Hypothalamus (tissue), 51 donors: ENCODE results near the gene RNU6-1.

Source experiments
- DNase-seq, 51 donors: peaks; one replicate each; lab custom pipeline; 2025; lab: John Stamatoyannopoulos, UW

RNU6-1 gene

DNA sequence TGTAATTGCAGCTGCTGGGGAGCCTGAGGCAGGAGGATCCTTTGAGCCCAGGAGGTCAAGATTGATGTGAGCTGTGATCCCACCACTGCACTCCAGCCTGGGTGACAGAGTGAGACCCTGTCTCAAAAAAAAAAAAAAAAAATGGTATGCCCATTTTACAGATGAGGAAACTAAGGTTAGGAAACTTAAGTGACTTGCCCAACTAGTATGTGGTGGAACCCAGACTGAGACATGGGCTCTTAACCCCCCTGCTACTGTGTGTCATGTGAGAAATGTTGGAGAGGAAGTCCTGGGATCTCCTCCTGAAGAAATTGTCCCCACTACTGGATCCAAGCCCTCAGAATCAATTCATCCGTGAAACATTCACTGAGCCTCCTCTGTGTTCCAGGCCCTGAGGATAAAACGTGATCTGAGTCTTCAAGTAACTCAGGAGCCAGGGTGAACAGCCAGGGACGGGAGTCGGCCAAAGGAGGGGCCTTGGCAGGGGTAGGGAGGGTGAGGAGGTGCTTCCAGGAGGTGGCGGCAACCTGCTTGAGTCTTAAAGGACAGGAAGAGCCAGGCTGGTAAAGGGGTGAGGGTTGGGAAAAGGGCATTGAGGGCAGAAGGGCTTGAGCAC is 19.6 kb upstream of the RNU6-1 start:
- DNase-seq, result peak in 9 of 51 donors; percentile 10 to 45 (median 25)

DNA sequence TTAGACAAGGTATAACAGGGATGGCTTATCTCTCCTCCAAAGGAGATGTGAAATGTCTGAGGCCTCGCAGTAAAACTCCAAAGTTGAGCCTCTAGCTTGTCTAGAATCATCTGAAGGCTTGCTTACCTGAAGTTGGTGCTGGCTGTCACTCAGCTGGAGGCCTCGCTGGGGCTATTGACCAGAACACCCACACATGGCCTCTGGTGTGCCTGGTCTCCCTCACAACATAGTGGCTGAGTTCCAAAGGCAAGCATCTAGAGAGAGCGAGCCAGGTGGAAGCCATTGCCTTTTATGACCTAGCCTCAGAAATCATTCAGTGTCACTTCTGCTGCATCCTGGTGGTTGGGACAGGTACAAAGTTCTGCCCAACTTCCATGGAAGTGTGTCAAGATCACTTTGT is 17.4 kb upstream of the RNU6-1 start:
- DNase-seq, result no peak

- no peak for DNase-seq
These were observed 16.0 kb upstream of the RNU6-1 start for GRCh38 chr15:67855842-67856241.

GRCh38 chr15:67854358-67854757 is 14.5 kb upstream of the RNU6-1 start:
- DNase-seq, result no peak

- DNase-seq, result no peak
These were observed 13.6 kb upstream of the RNU6-1 start for GRCh38 chr15:67853454-67853853.

DNA sequence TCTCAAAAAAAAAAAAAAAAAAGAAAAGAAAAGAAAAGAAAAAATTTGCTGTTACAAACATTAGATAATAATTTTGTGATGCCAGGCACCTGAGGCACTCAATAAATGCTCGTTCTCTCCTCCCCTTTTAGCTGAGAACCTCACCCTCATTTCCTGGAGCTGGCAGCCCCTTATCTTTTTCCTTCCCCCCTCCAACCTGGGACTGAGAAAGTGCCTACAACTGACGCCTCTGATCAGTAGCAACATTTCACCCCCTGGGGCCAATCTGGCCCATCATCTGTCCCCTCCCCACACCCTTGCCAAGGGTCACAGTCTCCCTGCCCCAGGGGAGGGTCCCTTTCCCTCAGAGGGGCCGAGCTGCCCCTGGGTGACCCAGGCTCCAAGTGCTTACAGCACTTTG is 12.6 kb upstream of the RNU6-1 start:
- DNase-seq, result no peak

- no peak for DNase-seq
These were observed 11.2 kb upstream of the RNU6-1 start for GRCh38 chr15:67850994-67851571.

DNA sequence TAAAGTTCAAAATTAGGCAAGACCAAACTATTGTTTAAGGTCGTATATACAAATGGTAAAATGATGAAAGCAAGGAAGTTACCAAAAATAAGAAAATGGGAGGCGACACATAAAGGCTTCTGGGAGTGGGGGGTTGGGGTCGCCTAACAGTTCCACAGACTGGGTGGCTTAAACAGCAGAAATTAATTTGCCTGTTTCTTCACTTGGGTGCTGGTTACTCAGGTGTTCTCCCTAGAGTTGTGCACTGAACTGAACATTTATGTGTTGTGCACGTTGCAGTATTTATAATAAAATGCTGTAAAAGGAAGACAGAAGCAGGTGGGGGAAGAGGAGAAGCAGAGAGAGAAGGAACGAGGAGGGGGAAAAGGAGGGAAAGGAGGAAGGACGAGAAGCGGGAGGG is 10.5 kb upstream of the RNU6-1 start:
- no peak for DNase-seq

DNA sequence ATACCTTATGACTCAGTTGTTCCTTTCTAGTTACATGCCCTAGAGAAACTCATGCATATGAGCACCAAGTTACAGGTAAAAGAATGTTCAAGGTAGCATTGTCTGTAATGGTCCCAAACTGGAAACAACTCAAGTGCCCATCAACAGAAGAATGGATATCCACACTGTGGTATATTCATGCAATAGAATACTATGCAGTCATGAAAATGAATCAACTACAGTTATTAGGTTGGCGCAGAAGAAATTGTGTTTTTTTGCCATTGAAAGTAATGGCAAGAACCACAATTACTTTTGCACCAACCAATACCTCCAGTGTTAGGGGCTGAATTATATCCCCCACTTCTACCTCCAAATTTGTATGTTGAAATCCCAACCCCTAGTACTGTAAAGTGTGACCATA is 9.7 kb upstream of the RNU6-1 start:
- no peak for DNase-seq

DNA sequence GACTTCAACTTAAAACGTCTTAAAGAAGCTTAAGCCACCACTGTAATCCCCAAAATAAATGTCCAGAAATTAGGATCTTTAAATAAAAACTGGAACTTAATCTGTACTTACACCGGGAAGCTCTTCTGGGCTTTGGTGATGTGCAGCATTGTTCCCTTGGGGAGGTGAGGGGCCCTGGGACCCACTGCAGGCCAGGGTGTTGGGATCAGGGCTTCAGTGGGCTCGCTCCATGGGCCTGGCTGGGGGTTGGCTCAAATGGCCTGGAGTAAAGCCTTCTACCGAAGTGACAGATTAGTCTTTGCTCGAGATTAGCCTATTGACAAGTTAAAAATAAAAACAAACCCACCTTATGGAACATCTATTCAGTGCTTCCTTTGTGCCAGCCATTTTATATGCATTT is 6.1 kb upstream of the RNU6-1 start:
- no peak for DNase-seq

DNA sequence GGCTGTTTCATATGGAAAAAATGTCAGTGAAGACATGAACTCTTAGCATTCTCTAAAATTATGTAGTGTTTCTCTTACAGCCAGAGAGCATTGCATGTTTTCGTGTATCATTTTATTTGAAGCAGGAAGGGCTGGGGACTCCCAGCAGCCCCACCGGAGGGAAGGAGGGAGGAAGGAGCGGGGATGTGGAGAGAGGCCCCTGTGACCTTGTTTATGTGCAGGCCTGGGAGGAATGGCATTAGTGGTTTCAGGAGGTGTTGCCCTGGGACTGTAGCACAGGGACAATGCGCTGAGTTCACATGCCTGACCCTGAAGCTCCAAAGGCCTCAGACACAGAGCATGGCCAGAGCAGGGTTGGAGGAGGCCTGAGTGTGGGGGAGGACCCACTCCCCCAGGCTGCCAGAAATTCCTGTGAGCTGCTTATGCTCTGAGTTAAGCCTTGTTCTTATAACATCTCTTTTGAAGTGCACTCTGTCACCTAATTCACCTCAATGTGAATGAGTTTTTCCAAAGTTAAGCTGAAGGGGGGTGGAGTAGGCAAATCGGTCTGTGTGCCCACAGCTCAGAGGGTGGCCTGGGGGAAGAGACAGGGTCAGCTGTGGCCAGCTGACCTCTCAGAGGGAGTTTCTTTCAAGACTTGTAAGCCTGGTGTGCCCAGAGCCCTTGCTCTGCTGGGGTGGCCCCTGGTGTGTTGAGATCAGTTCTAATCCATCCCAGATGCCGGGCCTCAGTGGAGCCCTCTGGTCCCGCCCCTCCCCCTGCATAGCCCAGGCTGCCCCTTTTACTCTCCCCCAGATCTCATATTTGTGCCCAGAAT is 3.9 kb upstream of the RNU6-1 start:
- DNase-seq, result no peak

- DNase-seq, result no peak
These were observed 3.3 kb upstream of the RNU6-1 start for GRCh38 chr15:67843092-67843501.

DNA sequence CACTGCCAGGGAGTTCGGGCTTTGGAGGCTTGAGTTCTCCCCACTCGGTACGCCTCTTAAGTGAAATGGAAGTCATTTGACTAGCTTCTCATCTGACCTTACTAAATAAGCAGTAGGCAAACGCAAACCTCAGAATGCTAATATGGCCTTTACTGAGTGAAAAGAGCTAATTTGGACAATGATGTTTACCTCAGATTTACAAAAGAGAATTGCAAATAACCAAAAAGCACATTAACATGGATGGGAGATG is 1.6 kb upstream of the RNU6-1 start:
- no peak for DNase-seq

GRCh38 chr15:67840749-67841512 is 1.1 kb upstream of the RNU6-1 start:
- DNase-seq, result peak in 18 of 51 donors; percentile 8 to 48 (median 40)

DNA sequence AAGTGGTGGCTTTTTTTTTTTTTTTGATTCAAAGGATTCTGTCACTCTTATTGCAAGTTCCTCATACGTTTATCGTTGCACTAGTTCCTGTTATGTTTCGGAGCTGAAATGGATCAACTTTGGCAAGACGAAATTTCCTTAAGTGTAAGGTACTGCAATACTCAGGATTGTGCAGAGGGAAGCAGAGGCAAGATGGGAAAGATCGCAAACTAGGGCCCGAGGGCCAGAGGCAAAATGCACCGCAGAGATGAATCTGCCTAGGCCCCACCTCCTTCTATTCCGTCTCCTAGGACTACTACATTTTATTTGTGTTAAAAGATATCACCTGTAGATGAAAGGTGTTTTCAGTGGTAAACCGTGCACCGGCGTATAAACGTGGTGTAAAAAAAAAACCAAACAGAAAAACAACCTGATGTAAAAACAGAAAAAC is 331 bp downstream of the RNU6-1 start:
- peak in 9 of 51 donors; percentile 12 to 82 (median 22) for DNase-seq

DNA sequence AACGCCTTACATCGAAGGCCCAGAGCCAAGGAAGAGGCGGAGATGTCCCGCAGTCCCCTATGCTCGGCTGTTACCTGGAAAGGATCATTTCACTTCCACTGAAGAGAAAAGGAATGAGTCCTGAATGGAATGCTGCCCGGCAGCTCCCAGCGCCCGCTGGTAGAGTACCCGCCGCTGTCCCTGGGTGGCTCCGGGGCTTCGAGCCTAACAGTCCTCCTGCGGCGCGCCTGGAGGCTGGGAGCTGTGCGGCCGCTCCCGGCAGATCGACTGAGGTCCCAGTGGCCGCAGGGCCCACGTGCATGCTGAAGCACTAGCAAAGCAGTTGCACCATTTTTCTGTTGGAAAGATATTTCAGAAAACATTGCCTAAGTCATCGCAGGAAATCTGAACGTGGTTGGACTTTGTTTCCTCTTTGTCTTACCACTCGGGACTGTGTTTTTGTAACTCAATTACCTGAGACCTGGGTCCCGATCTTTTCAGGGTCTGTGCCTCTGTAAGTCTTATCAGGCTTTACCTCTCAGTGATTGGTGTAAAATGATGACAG is 984 bp downstream of the RNU6-1 start:
- peak in 35 of 51 donors; percentile 6 to 69 (median 41) for DNase-seq

DNA sequence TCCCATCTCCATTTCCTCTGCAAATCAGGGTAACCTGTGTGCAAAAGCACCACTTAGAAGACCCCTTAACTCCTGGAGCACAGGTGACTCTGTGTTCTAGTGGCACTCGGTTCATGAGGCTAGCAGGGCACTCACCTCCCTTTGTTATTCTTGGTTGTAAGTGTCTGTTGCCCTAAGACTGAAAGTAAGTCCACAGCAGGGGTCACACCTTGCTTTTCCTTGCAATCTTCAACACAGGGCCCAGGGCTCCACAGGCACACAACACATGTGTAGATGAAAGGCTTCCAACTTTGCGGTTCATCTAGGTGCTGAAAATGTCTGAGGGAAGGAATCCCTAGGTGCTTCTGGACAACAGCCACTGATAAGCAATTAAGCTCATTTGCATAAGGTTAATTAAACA is 2.9 kb downstream of the RNU6-1 start:
- DNase-seq, result no peak

DNA sequence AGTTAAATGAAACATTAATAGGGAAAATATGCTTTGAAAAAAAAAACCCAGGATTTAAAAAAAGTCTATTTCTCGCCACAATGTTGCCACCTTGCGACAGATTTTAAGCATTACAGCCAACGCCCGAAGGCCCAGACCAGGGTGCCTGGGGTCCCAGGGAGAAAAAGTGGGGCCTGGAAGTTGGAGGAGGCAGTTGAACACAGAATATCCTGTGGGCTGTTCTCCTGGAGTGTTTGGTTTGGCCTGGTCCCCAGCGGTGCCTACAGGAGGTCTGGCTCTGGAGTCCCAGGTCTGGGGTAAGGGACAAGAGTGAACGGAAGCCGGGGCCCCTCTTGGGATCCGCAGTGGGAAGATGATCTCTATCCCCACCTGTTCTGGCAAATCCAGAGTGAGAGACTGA is 3.4 kb downstream of the RNU6-1 start:
- DNase-seq, result peak in 13 of 51 donors; percentile 5 to 46 (median 17)

DNA sequence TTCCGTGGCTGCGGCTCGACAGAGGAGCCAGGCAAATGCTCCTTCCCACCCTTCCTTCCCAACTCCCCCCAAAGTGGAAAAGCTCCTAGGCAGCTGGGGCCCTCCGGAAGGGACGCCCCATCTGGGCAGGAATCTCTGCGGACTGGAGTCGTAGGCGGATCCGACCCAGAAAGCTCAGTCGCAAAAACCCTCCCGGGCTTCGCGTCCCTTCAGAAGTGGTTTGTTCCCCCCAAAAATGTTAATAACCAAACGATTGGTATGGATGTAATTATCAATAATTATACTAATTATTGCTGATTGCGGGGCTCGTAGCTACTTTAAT is 3.8 kb downstream of the RNU6-1 start:
- DNase-seq, result no peak

DNA sequence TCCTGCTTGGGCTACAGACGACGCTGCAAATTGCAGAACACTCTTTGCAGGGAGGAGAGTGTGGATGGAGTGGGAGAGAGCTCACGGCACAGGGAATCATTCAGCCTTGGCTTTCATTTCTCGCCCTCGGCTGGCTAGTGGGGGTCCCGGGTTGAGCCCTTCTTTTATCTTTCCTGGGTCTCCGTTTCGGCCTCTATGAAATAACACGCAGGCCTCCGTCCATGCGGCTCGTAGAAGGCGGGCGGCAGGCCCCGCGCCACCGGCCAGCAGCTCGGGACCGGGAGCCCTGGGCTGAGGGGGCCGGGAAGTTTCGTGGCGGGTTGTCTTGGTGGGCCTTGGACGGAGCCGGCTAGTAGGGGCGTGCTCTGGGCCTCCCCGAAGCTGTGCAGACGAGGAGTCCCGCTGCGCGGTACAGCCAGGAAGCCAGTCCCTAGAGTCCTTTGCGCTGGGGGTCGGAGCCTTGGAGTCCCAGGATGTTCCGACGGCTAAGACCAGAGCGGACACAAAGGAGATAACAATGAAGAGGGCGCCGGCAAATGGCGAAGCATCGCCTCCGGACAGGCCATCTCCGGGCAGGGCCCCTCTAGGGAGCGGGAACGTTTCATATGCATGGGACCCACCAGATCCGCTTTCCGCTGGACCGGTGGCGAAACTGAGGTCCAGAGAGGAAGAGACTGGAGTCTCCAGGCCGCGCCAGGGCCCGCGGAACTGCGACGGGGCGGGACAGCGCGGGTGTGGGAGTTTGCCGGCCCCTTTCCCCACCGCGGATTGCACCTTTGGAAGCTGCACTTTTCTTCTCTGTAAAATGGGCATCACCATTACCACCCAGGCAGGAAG is 4.3 kb downstream of the RNU6-1 start:
- no peak for DNase-seq
